BJ (cell line): Measurements from ENCODE around the gene HSF4. TPM values are rescaled to one million over a fixed set of nuclear protein-coding genes. Genes with fewer than 3 reads are reported as not detected.
"Not testable (repeated sequence)": the region's sequence is repeated elsewhere in the genome, so short reads cannot be mapped to it uniquely, and the experiment has no call there.

Experiments used
- CTCF ChIA-PET: fragments of 350-600 bp; formaldehyde crosslinking; extraction: SDS; loops from one replicate; lab custom pipeline; 2021; ENCODE audit warnings: antibody characterized with exemption, inconsistent platforms; lab: Yijun Ruan, JAX
- POLR2A ChIA-PET: fragments of 300-600 bp; sonication (Branson Sonifier 250); formaldehyde crosslinking; extraction: SDS; loops from one replicate; lab custom pipeline; 2021; ENCODE audit warnings: antibody characterized with exemption; lab: Charles Lee
- DNase-seq: peaks from one replicate; pipeline ENCODE4 v3.0.0-alpha.2; 2011; ENCODE audit warnings: low read depth
- H3K27me3 ChIP-seq: 2 replicates; pipeline ENCODE4 v1.6.0; 2011; ENCODE audit warnings: low read length; ENCODE audit not compliant: control insufficient read depth, insufficient read depth
- H3K36me3 ChIP-seq: 2 replicates; pipeline ENCODE4 v1.5.1; 2011; ENCODE audit warnings: low read length; ENCODE audit not compliant: control insufficient read depth, insufficient read depth
- H3K4me3 ChIP-seq: 2 replicates; pipeline ENCODE4 v1.5.1; 2011; ENCODE audit warnings: low read depth, mild to moderate bottlenecking, control low read depth, low read length
- CTCF ChIP-seq: IDR thresholded peaks from 2 replicates; pipeline ENCODE4 v1.5.1; 2011; ENCODE audit warnings: low read depth, mild to moderate bottlenecking, control low read depth, inconsistent platforms, low read length, moderate library complexity; ENCODE audit not compliant: insufficient read depth
- polyA plus RNA-seq: library from polyadenylated mRNA; depleted of rRNA; stranded (reverse); fragments of >200 nt; gene quantifications from 2 replicates; pipeline ENCODE4 v1.2.3, GENCODE V29; 2011

The HSF4 gene
- polyA plus RNA-seq, 1 experiment = 4.1 TPM

- CTCF ChIA-PET = no interaction called here
- DNase-seq = no peak
- no peak overlapping the region for H3K4me3 ChIP-seq
- H3K27me3 ChIP-seq = no peaks in the 10 kb centered on the region
- no peak for TF ChIP-seq CTCF
- H3K36me3 ChIP-seq = peaks cover 3% of the 10 kb centered on the region; the same call in 1 of the 2 replicates
- POLR2A ChIA-PET = no interaction called here
Observed at GRCh38 chr16:67117716-67118115, 46.8 kb upstream of the HSF4 start.

- Histone ChIP-seq H3K36me3 (peaks cover 4% of the 10 kb centered on the region; the same call in 1 of the 2 replicates), H3K4me3 (no peak overlapping the region), H3K27me3 (no peaks in the 10 kb centered on the region)
- no peak for DNase-seq
- no peak for TF ChIP-seq CTCF
- ChIA-PET POLR2A (no interaction called here), CTCF (interaction anchor here (0.8 to 1.3 kb wide), 5 partner anchors 10 to 102 kb away, joined by 3 to 4 read pairs (median 4); no protein-coding TSS in a partner anchor)
Observed at GRCh38 chr16:67120025-67120424, 44.5 kb upstream of the HSF4 start.

- H3K27me3 ChIP-seq, H3K36me3 ChIP-seq, POLR2A ChIA-PET, H3K4me3 ChIP-seq, DNase-seq, CTCF ChIA-PET: not testable (repeated sequence)
Observed at GRCh38 chr16:67122799-67123198, 41.7 kb upstream of the HSF4 start.

GRCh38 chr16:67128417-67128816, 36.1 kb upstream of the HSF4 start:
- Histone ChIP-seq H3K27me3 (no peaks in the 10 kb centered on the region), H3K4me3 (no peak overlapping the region), H3K36me3 (peaks cover 2% of the 10 kb centered on the region; the same call in 1 of the 2 replicates)
- CTCF ChIA-PET = interaction anchor here (0.7 to 2.7 kb wide), 6 partner anchors 9 to 150 kb away, joined by 3 to 12 read pairs (median 5); partner anchors contain the start of gene B3GNT9
- POLR2A ChIA-PET = no interaction called here
- DNase-seq = no peak
- TF ChIP-seq CTCF = no peak

GRCh38 chr16:67128887-67129286, 35.7 kb upstream of the HSF4 start:
- TF ChIP-seq CTCF = no peak
- DNase-seq = no peak
- no peaks in the 10 kb centered on the region for H3K27me3 ChIP-seq
- ChIA-PET POLR2A (no interaction called here), CTCF (interaction anchor here (0.7 to 2.7 kb wide), 8 partner anchors 9 to 233 kb away, joined by 3 to 12 read pairs (median 4); partner anchors contain the start of gene B3GNT9)
- peaks cover 2% of the 10 kb centered on the region; the same call in 1 of the 2 replicates for H3K36me3 ChIP-seq
- H3K4me3 ChIP-seq = no peak overlapping the region

GRCh38 chr16:67129422-67129821, 35.1 kb upstream of the HSF4 start:
- ChIA-PET CTCF (interaction anchor here (0.9 to 2.7 kb wide), 5 partner anchors 9 to 234 kb away, joined by 4 to 12 read pairs (median 4); partner anchors contain the start of gene B3GNT9), POLR2A (no interaction called here)
- no peak overlapping the region for H3K4me3 ChIP-seq
- no peak for DNase-seq
- H3K36me3 ChIP-seq = peaks cover 6% of the 10 kb centered on the region
- TF ChIP-seq CTCF = no peak
- H3K27me3 ChIP-seq = no peaks in the 10 kb centered on the region
